NCI-H128 (cell line): ENCODE results near the gene PACSIN1.

Experiments
- DNase-seq: peaks from one replicate; lab custom pipeline; 2025; ENCODE audit not compliant: unreplicated experiment; lab: John Stamatoyannopoulos, UW

The PACSIN1 gene

GRCh38 chr6:34560366-34561226 is 94.7 kb downstream of the PACSIN1 start:
- no peak for DNase-seq

- DNase-seq: no peak
These were observed 95.3 kb downstream of the PACSIN1 start for GRCh38 chr6:34561227-34561530.

- no peak for DNase-seq
These were observed 96.5 kb downstream of the PACSIN1 start for GRCh38 chr6:34562350-34562749.

- no peak for DNase-seq
These were observed 97.1 kb downstream of the PACSIN1 start for GRCh38 chr6:34562861-34563512.

- DNase-seq: no peak
These were observed 97.6 kb downstream of the PACSIN1 start for GRCh38 chr6:34563513-34563870.

- no peak for DNase-seq
These were observed 98.3 kb downstream of the PACSIN1 start for GRCh38 chr6:34564181-34564580.

- no peak for DNase-seq
These were observed 99.9 kb downstream of the PACSIN1 start for GRCh38 chr6:34565722-34566137.

GRCh38 chr6:34566830-34567546 is 101.1 kb downstream of the PACSIN1 start:
- DNase-seq: no peak

GRCh38 chr6:34568341-34569201 is 102.7 kb downstream of the PACSIN1 start:
- DNase-seq: no peak

- no peak for DNase-seq
These were observed 103.6 kb downstream of the PACSIN1 start for GRCh38 chr6:34569361-34569973.

- no peak for DNase-seq
These were observed 104.4 kb downstream of the PACSIN1 start for GRCh38 chr6:34570066-34570833.

GRCh38 chr6:34571388-34571787 is 105.5 kb downstream of the PACSIN1 start:
- no peak for DNase-seq

GRCh38 chr6:34572021-34572420 is 106.1 kb downstream of the PACSIN1 start:
- no peak for DNase-seq

- DNase-seq: no peak
These were observed 106.7 kb downstream of the PACSIN1 start for GRCh38 chr6:34572585-34572984.

GRCh38 chr6:34573567-34574183 is 107.8 kb downstream of the PACSIN1 start:
- no peak for DNase-seq

- no peak for DNase-seq
These were observed 108.9 kb downstream of the PACSIN1 start for GRCh38 chr6:34574647-34575293.

- no peak for DNase-seq
These were observed 109.5 kb downstream of the PACSIN1 start for GRCh38 chr6:34575326-34575725.

GRCh38 chr6:34576286-34576955 is 110.5 kb downstream of the PACSIN1 start:
- DNase-seq: no peak
